ENCODE results near the gene WWOX.

Gene WWOX

GRCh38 chr16:78142788-78143187 lies 43.3 kb downstream of the WWOX start:
- no peak for DNase-seq (ENCODE audit: low read depth in 3 of 3)

GRCh38 chr16:78146807-78147206 lies 47.4 kb downstream of the WWOX start:
- DNase-seq (ENCODE audit: low read depth in 3 of 3) = no peak

GRCh38 chr16:78147911-78148401 lies 48.5 kb downstream of the WWOX start:
- no peak for DNase-seq (ENCODE audit: low read depth in 3 of 3)

GRCh38 chr16:78150233-78150632 lies 50.8 kb downstream of the WWOX start:
- DNase-seq (ENCODE audit: low read depth in 3 of 3) = no peak

GRCh38 chr16:78154729-78155461 lies 55.4 kb downstream of the WWOX start:
- no peak for DNase-seq (ENCODE audit: low read depth in 3 of 3)

GRCh38 chr16:78155791-78156345 lies 56.4 kb downstream of the WWOX start:
- no peak for DNase-seq (ENCODE audit: low read depth in 3 of 3)

- DNase-seq (ENCODE audit: low read depth in 3 of 3) = no peak
Observed at GRCh38 chr16:78161023-78161729, 61.7 kb downstream of the WWOX start.

GRCh38 chr16:78163772-78164670 lies 64.6 kb downstream of the WWOX start:
- no peak for DNase-seq (ENCODE audit: low read depth in 3 of 3)

GRCh38 chr16:78170494-78170933 lies 71.1 kb downstream of the WWOX start:
- DNase-seq (ENCODE audit: low read depth in 3 of 3) = no peak

GRCh38 chr16:78175287-78175686 lies 75.8 kb downstream of the WWOX start:
- no peak for DNase-seq (ENCODE audit: low read depth in 3 of 3)

GRCh38 chr16:78176435-78176834 lies 77.0 kb downstream of the WWOX start:
- no peak for DNase-seq (ENCODE audit: low read depth in 3 of 3)

GRCh38 chr16:78177218-78177617 lies 77.8 kb downstream of the WWOX start:
- DNase-seq (ENCODE audit: low read depth in 3 of 3) = no peak

- no peak for DNase-seq (ENCODE audit: low read depth in 3 of 3)
Observed at GRCh38 chr16:78177987-78178386, 78.5 kb downstream of the WWOX start.

GRCh38 chr16:78179666-78180065 lies 80.2 kb downstream of the WWOX start:
- no peak for DNase-seq (ENCODE audit: low read depth in 3 of 3)

GRCh38 chr16:78180349-78180748 lies 80.9 kb downstream of the WWOX start:
- DNase-seq (ENCODE audit: low read depth in 3 of 3) = no peak

- DNase-seq (ENCODE audit: low read depth in 3 of 3) = no peak
Observed at GRCh38 chr16:78183437-78184237, 84.2 kb downstream of the WWOX start.

GRCh38 chr16:78184238-78185183 lies 85.1 kb downstream of the WWOX start:
- no peak for DNase-seq (ENCODE audit: low read depth in 3 of 3)

GRCh38 chr16:78189121-78189520 lies 89.7 kb downstream of the WWOX start:
- no peak for DNase-seq (ENCODE audit: low read depth in 3 of 3)

GRCh38 chr16:78192734-78193488 lies 93.5 kb downstream of the WWOX start:
- no peak for DNase-seq (ENCODE audit: low read depth in 3 of 3)

Data from stimulated activated CD4-positive, alpha-beta T cell treated with anti-CD3 and anti-CD28 coated beads, TNF-alpha, amount 100 ng/mL, for 48 hours (primary cell).